HG02973 (cell line): ENCODE data around the gene SGSH.
"Not testable (repeated sequence)": the region's sequence is repeated elsewhere in the genome, so short reads cannot be mapped to it uniquely, and the experiment has no call there.

Experiments used
- ATAC-seq: cut with Tn5 transposase; IDR thresholded peaks from one replicate; pipeline ENCODE4 v1.9.1; 2021; ENCODE audit warnings: moderate library complexity; ENCODE audit not compliant: unreplicated experiment

SGSH gene

DNA sequence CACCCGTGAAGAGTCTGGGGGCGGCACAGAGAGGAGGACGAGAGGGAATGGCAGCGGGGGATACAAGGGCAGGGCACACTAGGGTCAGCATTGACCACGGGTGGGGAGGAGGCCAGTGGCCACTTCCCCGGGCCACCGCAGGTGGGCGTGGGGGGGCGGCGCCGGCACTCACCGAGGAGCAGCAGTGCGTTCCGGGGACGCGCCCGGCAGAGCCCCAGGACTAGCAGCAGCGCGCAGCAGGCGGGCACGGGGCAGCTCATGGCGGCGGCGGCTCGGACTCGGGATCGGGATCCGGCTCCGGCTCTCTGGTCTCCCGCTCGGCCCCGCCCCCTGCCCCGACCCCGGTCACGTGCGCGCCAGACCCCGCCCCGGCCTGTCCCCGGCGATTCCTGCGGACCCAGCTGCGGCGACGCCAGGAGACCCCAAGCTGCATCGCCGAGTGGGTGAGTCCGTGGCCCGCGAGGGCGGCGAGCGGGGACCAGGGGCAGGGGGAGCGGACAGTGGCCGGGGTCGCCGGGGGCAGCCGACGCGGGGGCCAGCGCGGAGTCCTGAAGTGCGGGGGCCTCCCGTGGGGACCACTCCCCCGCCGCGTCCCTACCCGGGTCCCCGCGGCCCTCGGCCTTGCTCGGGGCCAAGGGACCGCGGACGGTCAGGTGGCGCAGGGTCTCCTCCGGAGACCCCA lies at the start of gene SGSH, which contains the start of gene SLC26A11:
SGSH (minus strand) TSS at position 280 of the 682 bp plus-strand sequence; CDS start at position 260, 20 bp downstream.
SLC26A11 (plus strand) TSS at position 374 of the 682 bp plus-strand sequence. CDS start 1,134 bp downstream, outside the sequence.
- ATAC-seq: no peak

- no peak for ATAC-seq
Measured at GRCh38 chr17:80269405-80269807, 49.3 kb upstream of the SGSH start.

- ATAC-seq: no peak
Measured at GRCh38 chr17:80268427-80268826, 48.3 kb upstream of the SGSH start.

GRCh38 chr17:80267391-80267790 lies 47.3 kb upstream of the SGSH start:
- no peak for ATAC-seq

DNA sequence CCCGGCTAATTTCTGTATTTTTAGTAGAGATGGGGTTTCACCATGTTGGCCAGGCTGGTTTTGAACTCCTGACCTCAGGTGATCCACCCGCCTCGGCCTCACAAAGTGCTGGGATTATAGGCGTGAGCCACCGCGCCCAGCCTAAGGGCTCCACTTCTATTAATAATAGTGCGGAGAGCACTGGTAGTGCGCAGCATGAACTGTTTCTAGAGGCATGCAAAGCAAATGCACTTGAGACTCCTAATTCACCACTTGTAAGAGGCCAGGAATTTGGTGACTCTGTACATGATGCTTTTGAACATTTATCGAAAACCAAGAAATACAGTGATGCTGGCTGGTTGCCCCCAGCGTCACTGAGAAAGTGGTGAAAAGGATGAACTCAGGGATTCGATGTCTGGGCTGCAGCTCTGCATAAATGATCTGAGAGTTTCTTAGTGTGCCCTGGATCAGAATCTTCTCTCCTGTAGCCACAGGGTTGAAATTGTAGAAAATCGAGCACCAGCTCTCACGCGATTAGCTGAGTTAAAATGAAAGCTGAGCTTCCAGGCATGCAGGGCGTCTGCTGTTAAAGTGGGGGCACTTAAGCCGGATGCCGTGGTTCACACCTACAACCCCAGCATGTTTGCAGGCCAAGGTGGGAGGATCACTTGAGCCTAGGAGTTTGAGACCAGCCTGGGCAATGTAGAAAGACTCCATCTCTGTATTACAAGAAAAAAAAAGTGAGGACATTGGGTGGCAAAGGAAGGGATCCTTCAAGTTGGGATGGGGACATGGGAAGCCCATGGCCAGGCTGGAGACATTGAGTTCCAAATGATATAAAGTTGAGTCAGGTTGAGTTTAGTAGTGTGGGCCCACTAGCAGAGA lies 45.3 kb upstream of the SGSH start:
- ATAC-seq: no peak

DNA sequence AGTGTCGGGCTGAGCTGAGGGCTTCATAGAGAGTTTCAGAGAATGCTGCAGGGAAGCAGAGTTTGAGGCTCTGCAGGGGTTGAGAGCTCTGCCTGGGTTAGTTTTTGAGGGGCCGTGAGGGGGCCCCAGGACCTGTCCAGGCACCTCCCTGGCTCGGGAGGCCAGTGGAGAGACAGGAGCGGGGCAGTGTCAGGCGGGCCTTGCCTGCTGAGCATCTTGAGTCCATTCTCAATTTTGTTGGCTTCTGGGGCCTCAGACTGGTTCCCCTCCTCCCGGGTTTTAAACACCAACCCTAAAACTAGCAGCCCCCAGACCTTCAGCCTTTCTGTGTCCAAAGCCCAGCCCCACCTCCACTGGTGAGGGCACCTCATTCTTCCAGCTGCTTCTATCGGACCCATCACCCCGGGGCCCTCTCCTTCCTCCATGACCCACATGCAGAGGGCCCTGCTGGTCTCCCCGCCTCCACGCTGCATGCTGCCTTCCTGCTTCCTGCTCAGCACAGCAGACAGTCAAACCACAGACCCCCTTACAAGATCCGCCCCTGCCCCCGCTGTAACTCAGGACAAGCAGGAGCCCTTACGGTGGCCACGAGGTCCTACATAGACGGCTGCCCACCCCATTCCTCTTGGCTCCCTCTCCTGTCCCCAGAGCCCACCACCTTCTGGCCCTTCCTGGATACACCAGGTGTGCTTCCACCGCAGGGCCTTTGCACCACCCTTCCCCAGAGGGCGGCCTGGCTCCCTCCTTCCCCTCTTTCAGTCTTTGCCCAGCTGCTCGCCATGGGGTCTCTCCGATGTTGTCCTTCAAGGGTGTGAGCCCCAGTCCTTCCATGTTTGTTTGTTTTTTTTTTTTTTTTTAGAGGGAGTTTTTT lies 44.3 kb upstream of the SGSH start:
- ATAC-seq: no peak

GRCh38 chr17:80263253-80264204 lies 43.4 kb upstream of the SGSH start:
- ATAC-seq: no peak

GRCh38 chr17:80262775-80263244 lies 42.7 kb upstream of the SGSH start:
- ATAC-seq: no peak

DNA sequence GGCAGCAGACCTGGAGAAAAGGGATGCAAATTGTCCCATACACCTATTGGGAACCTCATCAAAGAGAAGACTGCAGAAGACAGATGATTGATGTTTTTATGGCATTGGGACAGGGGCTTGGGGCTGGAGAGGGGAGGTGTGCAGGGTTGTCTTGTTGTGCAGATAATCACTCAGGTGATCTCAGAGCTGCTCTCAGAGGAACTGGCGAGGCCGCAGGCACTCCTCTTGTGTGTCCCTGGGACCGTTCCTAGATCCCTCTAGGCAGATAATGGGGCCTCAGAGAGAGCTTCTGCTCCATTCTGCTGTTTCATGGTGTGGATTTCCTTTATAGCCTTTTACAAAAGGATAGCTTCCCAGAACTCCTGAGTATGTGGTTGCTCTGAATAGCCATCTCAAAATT lies 42.2 kb upstream of the SGSH start:
- no peak for ATAC-seq

DNA sequence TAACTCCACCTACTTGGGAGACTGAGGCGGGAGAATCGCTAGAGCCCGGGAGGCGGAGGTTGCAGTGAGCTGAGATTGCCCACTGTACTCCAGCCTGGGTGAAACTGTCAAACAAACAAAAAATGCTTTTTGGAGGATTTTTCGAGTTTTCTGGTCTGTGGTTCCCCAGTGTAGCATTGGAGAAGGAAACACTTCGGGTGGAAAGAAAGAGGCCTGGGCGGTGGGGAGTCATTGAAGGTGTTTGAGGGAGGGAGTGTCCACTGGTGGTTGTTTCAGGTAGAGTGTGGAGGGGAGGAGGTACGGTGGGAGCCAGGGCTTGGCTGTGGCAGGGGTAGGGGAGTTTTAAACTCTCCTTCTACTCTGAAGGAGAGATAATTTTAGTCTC lies 41.8 kb upstream of the SGSH start:
- ATAC-seq: no peak

- ATAC-seq: no peak
Measured at GRCh38 chr17:80261159-80261894, 41.2 kb upstream of the SGSH start.

- ATAC-seq: peak; percentile 29
Measured at GRCh38 chr17:80260791-80261158, 40.6 kb upstream of the SGSH start, which contains the start of gene RNF213. RNF213 (plus strand) TSS chr17:80260852; CDS start chr17:80263682, 2,830 bp downstream.

GRCh38 chr17:80260069-80260535 lies 40.0 kb upstream of the SGSH start:
- peak; percentile 32 for ATAC-seq

DNA sequence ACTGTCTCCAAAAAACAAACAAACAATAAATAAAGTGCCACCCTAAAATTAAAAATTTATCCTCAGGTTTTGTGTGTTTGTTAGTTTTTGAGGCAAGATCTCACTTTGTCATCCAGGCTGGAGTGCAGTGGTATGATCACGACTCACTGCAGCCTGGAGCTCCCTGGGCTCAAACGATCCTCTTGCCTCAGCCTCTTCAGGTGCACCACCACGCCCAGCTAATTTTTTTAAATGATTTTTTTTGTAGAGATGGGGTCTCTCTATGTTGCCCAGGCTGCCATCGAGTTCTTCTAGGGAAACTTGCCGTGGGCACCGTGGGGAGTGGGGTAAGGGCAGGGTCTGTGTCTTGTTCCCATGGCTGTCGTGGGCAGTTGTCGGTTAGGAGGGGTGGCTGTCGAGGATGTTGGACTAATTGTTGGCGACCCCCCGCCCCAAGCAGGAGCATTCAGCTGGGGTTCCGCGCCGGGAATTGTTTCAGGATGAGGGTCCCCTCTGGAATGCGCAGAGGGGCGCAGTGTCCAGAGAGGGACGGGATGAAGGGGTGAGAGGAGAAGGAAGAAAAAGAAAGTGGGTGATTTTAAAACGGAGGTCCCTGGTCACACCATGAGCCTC lies 39.4 kb upstream of the SGSH start:
- ATAC-seq: no peak

GRCh38 chr17:80258296-80258695 lies 38.2 kb upstream of the SGSH start:
- not testable (repeated sequence) for ATAC-seq

- no peak for ATAC-seq
Measured at GRCh38 chr17:80257716-80258213, 37.6 kb upstream of the SGSH start.

DNA sequence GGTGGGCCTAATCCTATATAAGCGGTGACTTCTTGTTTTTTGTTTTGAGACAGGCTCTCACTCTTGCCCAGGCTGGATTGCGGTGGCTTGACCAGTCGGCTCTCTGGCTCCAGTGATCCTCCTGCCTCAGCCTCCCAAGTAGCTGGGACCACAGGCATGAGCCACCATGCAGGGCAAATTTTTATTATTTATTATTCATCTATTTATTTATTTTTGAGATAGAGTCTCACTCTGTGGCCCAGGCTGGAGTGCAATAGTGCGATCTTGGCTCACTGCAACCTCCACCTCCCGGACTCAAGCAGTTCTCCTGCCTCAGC lies 35.9 kb upstream of the SGSH start:
- ATAC-seq: no peak

- peak; percentile 43 for ATAC-seq
Measured at GRCh38 chr17:80254396-80255251, 34.5 kb upstream of the SGSH start.
